ENCODE measurements around the gene FAM131C. TPM values are rescaled to one million over a fixed set of nuclear protein-coding genes. Genes with fewer than 3 reads are reported as not detected.

Gene FAM131C
- total RNA-seq, 2 donors from 2014 or later, result not detected

GRCh38 chr1:16088351-16088911 lies 15.0 kb upstream of the FAM131C start:
- DNase-seq (ENCODE audit: low spot score), result no peak
- WGBS, result 61% methylated on average over 17 of the region's 17 CpGs
- intact Hi-C loops (cut with DNase I), result no loop called here
- no peak overlapping the region for H3K4me3 ChIP-seq
- H3K9me3 ChIP-seq, result no peaks in the 10 kb centered on the region
- H3K36me3 ChIP-seq, result no peaks in the 10 kb centered on the region
- no peaks in the 10 kb centered on the region for H3K4me1 ChIP-seq (replicated peaks)
- no peak overlapping the region for H3K27ac ChIP-seq
- no peak for TF ChIP-seq POLR2AphosphoS5 (IDR thresholded peaks at IDR 0.05)
- TF ChIP-seq POLR2A (IDR thresholded peaks at IDR 0.05), result no peak
- TF ChIP-seq CTCF (IDR thresholded peaks at IDR 0.05), result no peak
- no peaks in the 10 kb centered on the region for H3K27me3 ChIP-seq (replicated peaks; ENCODE audit: insufficient read depth)

- Histone ChIP-seq H3K27ac (no peak overlapping the region), H3K36me3 (no peaks in the 10 kb centered on the region), H3K9me3 (no peaks in the 10 kb centered on the region), H3K4me1 (replicated peaks) (no peaks in the 10 kb centered on the region), H3K4me3 (no peak overlapping the region), H3K27me3 (replicated peaks; ENCODE audit: insufficient read depth) (no peaks in the 10 kb centered on the region)
- TF ChIP-seq POLR2AphosphoS5 (IDR thresholded peaks at IDR 0.05), result no peak
- TF ChIP-seq POLR2A (IDR thresholded peaks at IDR 0.05), result no peak
- TF ChIP-seq CTCF (IDR thresholded peaks at IDR 0.05), result no peak
- intact Hi-C loops (cut with DNase I), result no loop called here
- DNase-seq (ENCODE audit: low spot score), result no peak
- WGBS, result 69% methylated on average over 7 of the region's 7 CpGs
Measured at GRCh38 chr1:16087733-16088132, 14.3 kb upstream of the FAM131C start.

GRCh38 chr1:16085522-16085921 lies 12.1 kb upstream of the FAM131C start:
- TF ChIP-seq POLR2AphosphoS5 (IDR thresholded peaks at IDR 0.05), result no peak
- TF ChIP-seq CTCF (IDR thresholded peaks at IDR 0.05), result no peak
- no peak for TF ChIP-seq POLR2A (IDR thresholded peaks at IDR 0.05)
- Histone ChIP-seq H3K36me3 (no peaks in the 10 kb centered on the region), H3K4me1 (replicated peaks) (no peaks in the 10 kb centered on the region), H3K27ac (no peak overlapping the region), H3K27me3 (replicated peaks; ENCODE audit: insufficient read depth) (no peaks in the 10 kb centered on the region), H3K4me3 (no peak overlapping the region), H3K9me3 (no peaks in the 10 kb centered on the region)
- WGBS, result 75% methylated on average over 6 of the region's 6 CpGs
- intact Hi-C loops (cut with DNase I), result no loop called here
- DNase-seq (ENCODE audit: low spot score), result no peak

GRCh38 chr1:16083486-16083885 lies 10.0 kb upstream of the FAM131C start:
- no peaks in the 10 kb centered on the region for H3K27me3 ChIP-seq (replicated peaks; ENCODE audit: insufficient read depth)
- no peak overlapping the region for H3K27ac ChIP-seq
- no peak overlapping the region for H3K4me3 ChIP-seq
- H3K9me3 ChIP-seq, result no peaks in the 10 kb centered on the region
- H3K36me3 ChIP-seq, result no peaks in the 10 kb centered on the region
- intact Hi-C loops (cut with DNase I), result loop anchor here (2.0 to 5.0 kb wide), 2 partner anchors 71 to 269 kb away; partner anchors contain the start of gene FBXO42
- no peak for DNase-seq (ENCODE audit: low spot score)
- peaks cover 2% of the 10 kb centered on the region for H3K4me1 ChIP-seq (replicated peaks)
- WGBS, result 55% methylated on average over 5 of the region's 5 CpGs
- TF ChIP-seq POLR2A (IDR thresholded peaks at IDR 0.05) (no peak), POLR2AphosphoS5 (IDR thresholded peaks at IDR 0.05) (no peak), CTCF (IDR thresholded peaks at IDR 0.05) (no peak)

All from prostate gland (tissue), 2 donors.